Fibroblast of the conjunctiva (primary cell): ENCODE measurements around the gene CDR2L.

Experiments
- DNase-seq: peaks from one replicate; pipeline ENCODE4 v3.0.0-alpha.2; 2010; ENCODE audit warnings: low read depth

The CDR2L gene

DNA sequence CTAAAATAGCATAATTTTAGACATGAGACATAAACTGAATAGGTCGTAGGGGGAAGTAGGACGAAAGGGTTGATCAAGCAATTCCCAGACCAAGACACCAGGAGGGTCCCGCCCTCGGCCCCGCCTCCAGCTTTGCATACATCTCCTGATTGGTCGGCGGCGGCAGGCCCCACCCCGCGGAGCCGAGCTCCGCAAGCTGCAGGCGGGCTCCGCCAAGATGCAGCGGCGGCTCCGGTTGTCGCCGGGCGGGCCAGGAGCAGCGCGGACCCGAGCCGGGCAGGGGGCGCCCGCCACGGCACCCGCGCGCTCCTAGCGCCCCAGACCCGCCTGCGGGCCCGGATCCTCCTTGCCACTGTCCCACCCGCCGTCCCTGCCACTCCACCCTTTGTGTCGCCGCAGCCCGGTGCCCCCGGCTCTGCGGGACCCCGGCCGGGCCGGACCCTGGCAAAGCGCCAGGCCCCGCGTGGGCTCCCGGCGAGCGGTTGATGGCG, at the start of gene CDR2L:
Gene CDR2L (plus strand): TSS at position 215 of the 491 bp plus-strand sequence. CDS start 412 bp downstream, outside the sequence.
- DNase-seq, result peak; percentile 80

- DNase-seq, result no peak
These were observed 49.1 kb upstream of the CDR2L start for GRCh38 chr17:74938194-74938950.

- no peak for DNase-seq
These were observed 47.9 kb upstream of the CDR2L start for GRCh38 chr17:74939534-74939933.

DNA sequence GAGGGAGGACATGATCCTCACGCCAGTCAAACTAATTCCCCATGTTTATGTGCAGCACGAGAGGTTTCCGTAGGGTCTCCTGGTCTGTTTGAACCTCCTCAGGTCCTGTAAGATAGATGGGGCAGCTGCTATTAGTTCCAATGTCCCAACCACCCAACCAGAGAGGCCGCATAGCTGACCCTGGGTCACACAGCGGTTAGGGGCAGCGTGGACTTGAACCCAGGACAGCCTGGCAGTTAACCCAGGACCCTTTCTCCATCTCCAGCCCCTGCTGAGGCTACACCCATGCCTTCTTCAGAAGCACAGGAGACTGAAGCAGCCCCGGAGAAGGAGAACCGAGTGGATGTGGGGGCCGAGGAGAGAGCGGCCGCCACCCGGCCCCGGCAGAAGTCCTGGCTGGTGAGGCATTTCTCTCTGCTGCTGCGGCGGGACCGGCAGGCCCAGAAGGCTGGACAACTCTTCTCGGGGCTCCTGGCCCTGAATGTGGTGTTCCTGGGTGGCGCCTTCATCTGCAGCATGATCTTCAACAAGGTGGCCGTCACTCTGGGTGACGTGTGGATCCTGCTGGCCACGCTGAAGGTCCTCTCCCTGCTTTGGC, 46.2 kb upstream of the CDR2L start:
- no peak for DNase-seq

DNA sequence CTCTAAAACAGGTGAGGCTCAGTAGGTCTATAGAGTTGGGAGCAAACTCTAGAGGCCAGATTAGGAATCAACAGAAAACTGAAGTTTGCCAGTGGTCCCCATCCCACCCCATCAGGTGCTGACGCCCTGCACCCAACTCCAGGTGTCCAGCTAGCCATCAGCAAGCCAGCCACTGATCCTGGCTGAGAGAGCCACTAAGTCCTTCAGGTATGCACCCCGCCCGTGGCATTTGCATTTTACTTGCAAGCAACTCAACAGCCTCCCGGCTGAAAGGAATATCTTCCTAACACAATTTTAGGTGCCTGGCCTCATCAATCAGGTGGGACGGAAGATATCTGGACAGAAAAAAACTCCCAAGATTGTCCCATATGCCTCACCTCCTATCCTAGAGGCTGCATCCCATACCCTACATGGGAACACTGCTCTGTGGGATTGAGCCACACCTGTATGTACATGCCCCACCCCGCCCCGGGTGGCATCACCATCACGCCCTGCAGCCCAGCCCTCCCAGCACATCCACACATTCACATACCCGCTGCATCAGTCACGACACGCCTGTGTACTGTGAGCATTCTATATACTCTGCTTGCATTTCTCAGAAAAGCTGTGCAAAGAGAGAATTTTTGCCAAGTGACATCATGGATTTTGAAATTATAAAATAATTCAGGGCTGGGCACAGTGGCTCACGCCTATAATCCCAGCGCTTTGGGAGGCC, 43.5 kb upstream of the CDR2L start:
- no peak for DNase-seq

- DNase-seq, result no peak
These were observed 41.9 kb upstream of the CDR2L start for GRCh38 chr17:74945543-74945942.

- DNase-seq, result no peak
These were observed 40.8 kb upstream of the CDR2L start for GRCh38 chr17:74946641-74947040.

GRCh38 chr17:74947041-74947754, 40.2 kb upstream of the CDR2L start:
- no peak for DNase-seq

- DNase-seq, result no peak
These were observed 37.8 kb upstream of the CDR2L start for GRCh38 chr17:74949455-74950115.

- no peak for DNase-seq
These were observed 37.2 kb upstream of the CDR2L start for GRCh38 chr17:74950207-74950606.

DNA sequence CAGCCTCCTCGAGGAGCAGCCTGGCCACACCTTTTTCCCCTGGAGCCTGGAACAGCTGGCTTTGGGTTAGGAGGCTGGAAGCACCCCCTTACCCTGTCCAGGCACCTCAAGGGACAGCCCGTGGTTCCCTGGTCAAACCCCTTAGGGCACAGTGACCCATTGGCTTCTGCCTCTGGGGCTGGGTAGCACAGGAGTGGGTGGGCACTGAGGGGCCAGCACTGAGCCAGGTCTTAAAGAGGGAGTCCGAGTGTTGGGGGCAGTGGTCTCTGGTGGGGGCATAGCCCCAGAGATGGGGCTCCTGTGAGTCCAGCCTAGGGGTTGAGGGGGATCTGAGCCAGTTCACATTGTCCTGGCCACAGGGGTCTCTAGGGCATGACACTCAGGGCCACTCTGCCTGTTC, 36.4 kb upstream of the CDR2L start:
- DNase-seq, result no peak

- no peak for DNase-seq
These were observed 35.6 kb upstream of the CDR2L start for GRCh38 chr17:74951680-74952421.

- DNase-seq, result no peak
These were observed 34.9 kb upstream of the CDR2L start for GRCh38 chr17:74952431-74953133.

- no peak for DNase-seq
These were observed 34.2 kb upstream of the CDR2L start for GRCh38 chr17:74953134-74953687.

DNA sequence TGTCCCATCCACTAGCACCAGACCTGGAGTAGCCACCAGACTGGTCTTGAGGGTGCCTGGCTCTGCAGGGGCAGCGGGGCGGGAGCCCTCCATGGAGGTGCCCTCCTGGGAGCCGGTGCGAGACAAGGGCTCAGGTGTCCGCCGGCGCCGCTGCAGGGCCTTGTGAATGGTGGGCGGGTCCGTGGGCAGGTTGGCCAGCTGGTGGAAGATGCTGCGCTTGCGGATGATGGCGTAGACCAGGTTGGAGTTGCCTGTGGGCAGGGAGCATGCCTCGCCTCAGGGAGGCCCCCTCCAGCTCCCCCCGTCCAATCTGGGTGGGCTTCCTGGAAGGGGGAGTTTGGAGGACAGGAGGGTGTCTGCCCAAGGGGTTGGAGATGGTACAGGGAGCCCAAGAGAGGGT, 33.3 kb upstream of the CDR2L start:
- DNase-seq, result no peak

DNA sequence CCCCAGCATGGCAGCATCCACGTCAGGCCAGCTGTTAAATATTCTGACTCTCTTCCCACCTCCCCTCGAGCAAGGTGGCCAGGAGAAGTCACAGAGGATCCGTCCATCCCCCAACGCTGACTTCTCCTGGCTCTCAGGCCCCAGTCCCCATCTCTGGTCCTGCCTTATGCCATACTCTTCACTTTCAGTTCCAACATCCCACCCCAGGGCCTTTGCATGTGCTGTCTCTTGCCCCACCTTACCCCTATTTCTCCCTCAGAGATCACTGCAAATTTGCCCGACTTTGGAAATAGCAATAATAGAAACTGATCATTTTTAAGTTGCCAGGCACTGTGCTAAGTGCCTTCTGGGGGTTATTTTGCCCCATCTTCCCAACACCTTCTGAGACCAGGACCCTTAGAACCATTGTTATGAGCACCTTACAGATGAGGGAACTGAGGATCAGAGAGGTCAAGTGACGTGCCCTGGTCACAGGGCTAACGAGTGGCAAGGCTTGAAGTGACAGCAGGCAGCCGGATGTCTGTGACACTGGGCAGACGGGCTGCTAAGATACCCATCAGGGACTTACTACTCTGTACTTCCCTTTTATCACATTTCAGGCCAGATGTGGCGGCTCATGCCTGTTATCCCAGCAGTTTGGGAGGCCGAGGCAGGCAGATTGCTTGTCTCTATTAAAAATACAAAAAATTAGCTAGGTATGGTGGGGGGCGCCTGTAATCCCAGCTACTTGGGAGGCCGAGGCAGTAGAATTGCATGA, 32.6 kb upstream of the CDR2L start:
- no peak for DNase-seq

GRCh38 chr17:74956093-74956492, 31.3 kb upstream of the CDR2L start:
- DNase-seq, result no peak

- no peak for DNase-seq
These were observed 29.3 kb upstream of the CDR2L start for GRCh38 chr17:74957935-74958740.
